Amniotic epithelial cell (primary cell): ENCODE measurements around the gene SLC6A9.

Source experiments
- DNase-seq: peaks from one replicate; pipeline ENCODE4 v3.0.0-alpha.2; 2010; ENCODE audit warnings: low read depth

SLC6A9 gene

GRCh38 chr1:44029260-44029910 lies 1.9 kb downstream of the SLC6A9 start:
- DNase-seq, result no peak

- no peak for DNase-seq
These were observed 3.9 kb downstream of the SLC6A9 start for GRCh38 chr1:44027320-44027719.

- no peak for DNase-seq
These were observed 5.4 kb downstream of the SLC6A9 start for GRCh38 chr1:44025816-44026215.

- DNase-seq, result no peak
These were observed 6.2 kb downstream of the SLC6A9 start for GRCh38 chr1:44024903-44025525.

GRCh38 chr1:44024031-44024902 lies 7.0 kb downstream of the SLC6A9 start:
- DNase-seq, result no peak

GRCh38 chr1:44021581-44022321 lies 9.5 kb downstream of the SLC6A9 start:
- DNase-seq, result no peak

- no peak for DNase-seq
These were observed 10.1 kb downstream of the SLC6A9 start for GRCh38 chr1:44021156-44021555.

- DNase-seq, result no peak
These were observed 10.8 kb downstream of the SLC6A9 start for GRCh38 chr1:44020464-44020863.

- DNase-seq, result no peak
These were observed 11.8 kb downstream of the SLC6A9 start for GRCh38 chr1:44019466-44019948.

- no peak for DNase-seq
These were observed 14.3 kb downstream of the SLC6A9 start for GRCh38 chr1:44016890-44017400.

GRCh38 chr1:44016041-44016889 lies 15.0 kb downstream of the SLC6A9 start:
- no peak for DNase-seq

GRCh38 chr1:44015206-44015605 lies 16.1 kb downstream of the SLC6A9 start:
- DNase-seq, result no peak

GRCh38 chr1:44014365-44015104 lies 16.7 kb downstream of the SLC6A9 start:
- DNase-seq, result no peak

- DNase-seq, result no peak
These were observed 17.3 kb downstream of the SLC6A9 start for GRCh38 chr1:44013949-44014348.

- no peak for DNase-seq
These were observed 18.2 kb downstream of the SLC6A9 start for GRCh38 chr1:44012941-44013609.

GRCh38 chr1:44012404-44012803 lies 18.9 kb downstream of the SLC6A9 start:
- DNase-seq, result no peak

GRCh38 chr1:44010935-44011471 lies 20.3 kb downstream of the SLC6A9 start:
- DNase-seq, result no peak

- no peak for DNase-seq
These were observed 23.0 kb downstream of the SLC6A9 start for GRCh38 chr1:44008259-44008658.

- no peak for DNase-seq
These were observed 28.6 kb downstream of the SLC6A9 start for GRCh38 chr1:44002606-44003157.
